Nucleus accumbens (tissue), 56 donors: ENCODE results near the gene ABCD3.

ENCODE experiments used
- DNase-seq, 56 donors: peaks; one replicate each; lab custom pipeline; 2025; lab: John Stamatoyannopoulos, UW

ABCD3 gene

GRCh38 chr1:94522304-94522703 is 104.1 kb downstream of the ABCD3 start:
- DNase-seq: peak in 3 of 56 donors; percentile 5 to 22 (median 14)

GRCh38 chr1:94524531-94524930 is 106.3 kb downstream of the ABCD3 start:
- DNase-seq: no peak

- no peak for DNase-seq
These were observed 108.2 kb downstream of the ABCD3 start for GRCh38 chr1:94526152-94526980.

- DNase-seq: no peak
These were observed 109.3 kb downstream of the ABCD3 start for GRCh38 chr1:94527447-94528031.

- DNase-seq: no peak
These were observed 110.1 kb downstream of the ABCD3 start for GRCh38 chr1:94528299-94528698.

GRCh38 chr1:94528826-94529225 is 110.6 kb downstream of the ABCD3 start:
- no peak for DNase-seq

- no peak for DNase-seq
These were observed 111.2 kb downstream of the ABCD3 start for GRCh38 chr1:94529416-94529815.

- no peak for DNase-seq
These were observed 112.2 kb downstream of the ABCD3 start for GRCh38 chr1:94530373-94530878.

GRCh38 chr1:94531664-94532063 is 113.5 kb downstream of the ABCD3 start:
- DNase-seq: no peak

- no peak for DNase-seq
These were observed 113.9 kb downstream of the ABCD3 start for GRCh38 chr1:94532077-94532476.

- no peak for DNase-seq
These were observed 116.9 kb downstream of the ABCD3 start for GRCh38 chr1:94535095-94535494.

- no peak for DNase-seq
These were observed 117.7 kb downstream of the ABCD3 start for GRCh38 chr1:94535879-94536278.

GRCh38 chr1:94537254-94537653 is 119.1 kb downstream of the ABCD3 start:
- DNase-seq: no peak

GRCh38 chr1:94538243-94538827 is 120.1 kb downstream of the ABCD3 start:
- DNase-seq: peak in 2 of 56 donors; percentile 4 to 10

GRCh38 chr1:94539496-94539895 is 121.3 kb downstream of the ABCD3 start:
- no peak for DNase-seq

- no peak for DNase-seq
These were observed 122.5 kb downstream of the ABCD3 start for GRCh38 chr1:94540440-94541245.

- peak in 51 of 56 donors; percentile 10 to 92 (median 63) for DNase-seq
These were observed 123.3 kb downstream of the ABCD3 start, which contains the start of gene F3 for GRCh38 chr1:94541246-94542087. Gene F3 (minus strand): TSS chr1:94541759. CDS start chr1:94541636, 123 bp downstream.

- DNase-seq: peak in 11 of 56 donors; percentile 6 to 62 (median 19)
These were observed 124.1 kb downstream of the ABCD3 start for GRCh38 chr1:94542088-94542870.

- DNase-seq: no peak
These were observed 124.8 kb downstream of the ABCD3 start for GRCh38 chr1:94543001-94543400.
